ENCODE measurements around the gene RND3.

The RND3 gene

GRCh38 chr2:150495993-150496627 lies 8.6 kb upstream of the RND3 start:
- DNase-seq (ENCODE audit: low read depth), result no peak
- no peak overlapping the region for H3K4me3 ChIP-seq (ENCODE audit: low read depth, low read length)
- TF ChIP-seq, protein P1, sequence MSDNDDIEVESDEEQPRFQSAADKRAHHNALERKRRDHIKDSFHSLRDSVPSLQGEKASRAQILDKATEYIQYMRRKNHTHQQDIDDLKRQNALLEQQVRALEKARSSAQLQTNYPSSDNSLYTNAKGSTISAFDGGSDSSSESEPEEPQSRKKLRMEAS (IDR thresholded peaks at IDR 0.05; ENCODE audit: low read depth, low read length), result no peak
- TF ChIP-seq MYC (IDR thresholded peaks at IDR 0.05; ENCODE audit: low read depth, low read length) (no peak), POLR2A (IDR thresholded peaks at IDR 0.05; ENCODE audit: extremely low read depth, insufficient read length) (no peak)
- TF ChIP-seq, protein P2, sequence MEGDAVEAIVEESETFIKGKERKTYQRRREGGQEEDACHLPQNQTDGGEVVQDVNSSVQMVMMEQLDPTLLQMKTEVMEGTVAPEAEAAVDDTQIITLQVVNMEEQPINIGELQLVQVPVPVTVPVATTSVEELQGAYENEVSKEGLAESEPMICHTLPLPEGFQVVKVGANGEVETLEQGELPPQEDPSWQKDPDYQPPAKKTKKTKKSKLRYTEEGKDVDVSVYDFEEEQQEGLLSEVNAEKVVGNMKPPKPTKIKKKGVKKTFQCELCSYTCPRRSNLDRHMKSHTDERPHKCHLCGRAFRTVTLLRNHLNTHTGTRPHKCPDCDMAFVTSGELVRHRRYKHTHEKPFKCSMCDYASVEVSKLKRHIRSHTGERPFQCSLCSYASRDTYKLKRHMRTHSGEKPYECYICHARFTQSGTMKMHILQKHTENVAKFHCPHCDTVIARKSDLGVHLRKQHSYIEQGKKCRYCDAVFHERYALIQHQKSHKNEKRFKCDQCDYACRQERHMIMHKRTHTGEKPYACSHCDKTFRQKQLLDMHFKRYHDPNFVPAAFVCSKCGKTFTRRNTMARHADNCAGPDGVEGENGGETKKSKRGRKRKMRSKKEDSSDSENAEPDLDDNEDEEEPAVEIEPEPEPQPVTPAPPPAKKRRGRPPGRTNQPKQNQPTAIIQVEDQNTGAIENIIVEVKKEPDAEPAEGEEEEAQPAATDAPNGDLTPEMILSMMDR (IDR thresholded peaks at IDR 0.05; ENCODE audit: low read depth, low read length), result no peak

DNA sequence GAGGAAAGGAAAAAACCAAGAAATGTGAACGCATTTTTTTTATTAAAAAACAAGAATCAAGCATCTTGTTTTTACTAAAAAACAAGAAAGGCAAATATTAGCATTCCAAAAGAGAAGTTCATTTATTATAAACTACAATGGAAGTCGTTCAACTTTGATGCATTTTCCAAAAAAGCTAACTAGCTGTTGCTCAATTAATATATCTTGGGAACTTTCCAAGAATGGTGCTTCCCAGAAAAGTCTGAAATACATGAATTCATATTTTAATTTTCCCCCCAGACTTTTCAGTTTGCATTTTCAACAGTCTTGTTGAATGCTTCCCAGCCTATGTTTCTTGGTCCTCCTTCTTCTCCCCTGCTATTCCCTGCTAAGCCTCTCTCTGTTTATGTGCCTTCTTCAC lies 7.5 kb upstream of the RND3 start:
- DNase-seq (ENCODE audit: low read depth), result no peak
- H3K4me3 ChIP-seq (ENCODE audit: low read depth, low read length), result no peak overlapping the region
- TF ChIP-seq, protein P1 (IDR thresholded peaks at IDR 0.05; ENCODE audit: low read depth, low read length), result no peak
- TF ChIP-seq, protein P2 (IDR thresholded peaks at IDR 0.05; ENCODE audit: low read depth, low read length), result no peak
- TF ChIP-seq MYC (IDR thresholded peaks at IDR 0.05; ENCODE audit: low read depth, low read length) (no peak), POLR2A (IDR thresholded peaks at IDR 0.05; ENCODE audit: extremely low read depth, insufficient read length) (no peak)

- no peak overlapping the region for H3K4me3 ChIP-seq (ENCODE audit: low read depth, low read length)
- TF ChIP-seq, protein P2 (IDR thresholded peaks at IDR 0.05; ENCODE audit: low read depth, low read length), result no peak
- TF ChIP-seq MYC (IDR thresholded peaks at IDR 0.05; ENCODE audit: low read depth, low read length) (no peak), POLR2A (IDR thresholded peaks at IDR 0.05; ENCODE audit: extremely low read depth, insufficient read length) (no peak)
- TF ChIP-seq, protein P1 (IDR thresholded peaks at IDR 0.05; ENCODE audit: low read depth, low read length), result no peak
- DNase-seq (ENCODE audit: low read depth), result no peak
Observed at GRCh38 chr2:150494234-150494945, 6.9 kb upstream of the RND3 start.

GRCh38 chr2:150491943-150492342 lies 4.5 kb upstream of the RND3 start:
- TF ChIP-seq, protein P1 (IDR thresholded peaks at IDR 0.05; ENCODE audit: low read depth, low read length), result no peak
- TF ChIP-seq MYC (IDR thresholded peaks at IDR 0.05; ENCODE audit: low read depth, low read length) (no peak), POLR2A (IDR thresholded peaks at IDR 0.05; ENCODE audit: extremely low read depth, insufficient read length) (no peak)
- TF ChIP-seq, protein P2 (IDR thresholded peaks at IDR 0.05; ENCODE audit: low read depth, low read length), result no peak

GRCh38 chr2:150491430-150491829 lies 4.0 kb upstream of the RND3 start:
- no peak overlapping the region for H3K4me3 ChIP-seq (ENCODE audit: low read depth, low read length)
- TF ChIP-seq, protein P1 (IDR thresholded peaks at IDR 0.05; ENCODE audit: low read depth, low read length), result no peak
- TF ChIP-seq POLR2A (IDR thresholded peaks at IDR 0.05; ENCODE audit: extremely low read depth, insufficient read length) (no peak), MYC (IDR thresholded peaks at IDR 0.05; ENCODE audit: low read depth, low read length) (no peak)
- TF ChIP-seq, protein P2 (IDR thresholded peaks at IDR 0.05; ENCODE audit: low read depth, low read length), result no peak
- DNase-seq (ENCODE audit: low read depth), result no peak

More at GRCh38 chr2:150491943-150492342, 4.5 kb upstream of the RND3 start:
- no peak overlapping the region for H3K4me3 ChIP-seq (ENCODE audit: low read depth, low read length)
- no peak for DNase-seq (ENCODE audit: low read depth)
